HG02970 (cell line): ENCODE measurements around the gene NT5C2.
"Not testable (repeated sequence)": the region's sequence is repeated elsewhere in the genome, so short reads cannot be mapped to it uniquely, and the experiment has no call there.

Experiments
- ATAC-seq: cut with Tn5 transposase; IDR thresholded peaks from one replicate; pipeline ENCODE4 v1.9.1; 2021; ENCODE audit warnings: mild to moderate bottlenecking, moderate library complexity, moderate number of reproducible peaks; ENCODE audit not compliant: unreplicated experiment, low FRiP score

Gene NT5C2

GRCh38 chr10:103203466-103203865 is 10.4 kb upstream of the NT5C2 start:
- no peak for ATAC-seq

- ATAC-seq = no peak
Measured at GRCh38 chr10:103202319-103202718, 9.2 kb upstream of the NT5C2 start.

- ATAC-seq = no peak
Measured at GRCh38 chr10:103199488-103199887, 6.4 kb upstream of the NT5C2 start.

- no peak for ATAC-seq
Measured at GRCh38 chr10:103198648-103199047, 5.6 kb upstream of the NT5C2 start.

GRCh38 chr10:103197903-103198302 is 4.8 kb upstream of the NT5C2 start:
- ATAC-seq = no peak

- no peak for ATAC-seq
Measured at GRCh38 chr10:103197174-103197573, 4.1 kb upstream of the NT5C2 start.

GRCh38 chr10:103196516-103196915 is 3.4 kb upstream of the NT5C2 start:
- ATAC-seq = no peak

GRCh38 chr10:103193820-103194529 is 903 bp upstream of the NT5C2 start:
- ATAC-seq = no peak

GRCh38 chr10:103192451-103193106 is 493 bp downstream of the NT5C2 start:
- peak; percentile 38 for ATAC-seq

- ATAC-seq = no peak
Measured at GRCh38 chr10:103192089-103192450, 1.0 kb downstream of the NT5C2 start.

- ATAC-seq = not testable (repeated sequence)
Measured at GRCh38 chr10:103191198-103191597, 1.9 kb downstream of the NT5C2 start.

GRCh38 chr10:103188853-103189252 is 4.2 kb downstream of the NT5C2 start:
- ATAC-seq = no peak

GRCh38 chr10:103186128-103186527 is 6.9 kb downstream of the NT5C2 start:
- ATAC-seq = no peak

- no peak for ATAC-seq
Measured at GRCh38 chr10:103184615-103185014, 8.5 kb downstream of the NT5C2 start.

- not testable (repeated sequence) for ATAC-seq
Measured at GRCh38 chr10:103183991-103184451, 9.1 kb downstream of the NT5C2 start.

- no peak for ATAC-seq
Measured at GRCh38 chr10:103181244-103181643, 11.8 kb downstream of the NT5C2 start.

GRCh38 chr10:103180491-103180890 is 12.6 kb downstream of the NT5C2 start:
- no peak for ATAC-seq

- no peak for ATAC-seq
Measured at GRCh38 chr10:103177123-103177522, 15.9 kb downstream of the NT5C2 start.

- ATAC-seq = no peak
Measured at GRCh38 chr10:103175580-103176285, 17.3 kb downstream of the NT5C2 start.

- not testable (repeated sequence) for ATAC-seq
Measured at GRCh38 chr10:103174324-103174723, 18.7 kb downstream of the NT5C2 start.

- ATAC-seq = no peak
Measured at GRCh38 chr10:103171278-103171677, 21.8 kb downstream of the NT5C2 start.
